HepG2 (cell line): ENCODE results near the gene ATG2A. TPM values are rescaled to one million over a fixed set of nuclear protein-coding genes. Genes with fewer than 3 reads are reported as not detected.

Experiments used
- ATAC-seq: fragments of 200-7000 bp; cut with Tn5 transposase; 3 replicates; pipeline ENCODE4 v1.9.1; 2020; ENCODE audit warnings: mild to moderate bottlenecking, moderate library complexity
- BruUV-seq: library from RNA; stranded (reverse); fragments of 400-500 nt; replicated peaks from 2 replicates; lab custom pipeline; 2021; lab: Mats Ljungman, UMichigan
- CTCF ChIA-PET: fragments of 300-600 bp; formaldehyde crosslinking; extraction: SDS; loops from one replicate; lab custom pipeline; 2021; ENCODE audit warnings: low total read pairs, inconsistent platforms, low intra/inter-chr PET ratio; lab: Yijun Ruan, JAX
- POLR2A ChIA-PET: fragments of 350-600 bp; sonication (Branson Sonifier 250); formaldehyde crosslinking; loops from one replicate; lab custom pipeline; 2020; ENCODE audit warnings: antibody characterized with exemption, inconsistent platforms; lab: Yijun Ruan, JAX
- DNase-seq: peaks from one replicate; pipeline ENCODE4 v3.0.0-alpha.2; 2015; ENCODE audit warnings: low spot score
- FAIRE-seq: peaks from 3 replicates; lab custom pipeline; 2011; peaks lifted over from hg19 to GRCh38; lab: Jason Lieb, UNC
- H2AFZ ChIP-seq: one replicate; pipeline ENCODE4 v1.6.1; 2011; ENCODE audit warnings: low read length, inconsistent platforms
- H3K27ac ChIP-seq: fragments of 300-600 bp; 3 replicates; pipeline ENCODE4 v1.8.0; 2011; ENCODE audit warnings: mixed run types, mild to moderate bottlenecking, mixed read lengths, low read length, inconsistent platforms; ENCODE audit not compliant: insufficient read depth; ENCODE audit errors: extremely low read length
- H3K27me3 ChIP-seq, 2 experiments: fragments of 200-600 bp in 1 of 2; 2 replicates in 1 of 2; 3 replicates in 1 of 2; pipeline versions ENCODE4 v1.6.0 to v1.8.0; 2011; ENCODE audit warnings: low read length in 2 of 2, mild to moderate bottlenecking in 2 of 2, moderate library complexity in 2 of 2, inconsistent platforms in 1 of 2; ENCODE audit not compliant: insufficient read depth in 2 of 2, control insufficient read depth in 1 of 2
- H3K36me3 ChIP-seq, 2 experiments: fragments of 200-600 bp in 1 of 2; replicated peaks in 1 of 2; 2 replicates in 1 of 2; 3 replicates in 1 of 2; pipeline versions ENCODE4 v1.5.1 to v1.8.0; 2011; ENCODE audit warnings: low read length in 2 of 2, inconsistent platforms in 1 of 2; ENCODE audit not compliant: insufficient read depth in 2 of 2, control insufficient read depth in 1 of 2
- H3K4me1 ChIP-seq: 2 replicates; pipeline ENCODE4 v1.5.1; 2012; ENCODE audit warnings: low read length, inconsistent platforms; ENCODE audit not compliant: insufficient read depth
- H3K4me2 ChIP-seq: 2 replicates; pipeline ENCODE4 v1.6.0; 2011; ENCODE audit warnings: low read depth, low read length, inconsistent platforms
- H3K4me3 ChIP-seq, 3 experiments: fragments of 200-600 bp in 1 of 3; sonication (generic), shearing (Covaris generic) in 1 of 3; replicated peaks in 1 of 3; 2 replicates each; pipeline ENCODE4 v1.5.1; 2011 to 2016; ENCODE audit warnings: low read length in 3 of 3, inconsistent platforms in 2 of 3, low read depth in 2 of 3, mild to moderate bottlenecking in 2 of 3, control low read depth in 1 of 3, mixed read lengths in 1 of 3; ENCODE audit not compliant: insufficient read depth in 1 of 3
- H3K79me2 ChIP-seq: one replicate; pipeline ENCODE4 v1.6.1; 2011; ENCODE audit warnings: low read length, inconsistent platforms; ENCODE audit not compliant: insufficient read depth
- H3K9ac ChIP-seq: 2 replicates; pipeline ENCODE4 v1.6.0; 2011; ENCODE audit warnings: mild to moderate bottlenecking, low read depth, low read length, inconsistent platforms; ENCODE audit not compliant: insufficient read depth
- H3K9me3 ChIP-seq: 2 replicates; pipeline ENCODE4 v1.5.1; 2012; ENCODE audit warnings: mild to moderate bottlenecking, low read length
- H4K20me1 ChIP-seq: 2 replicates; pipeline ENCODE4 v1.6.0; 2011; ENCODE audit warnings: inconsistent platforms, mild to moderate bottlenecking, low read length, moderate library complexity; ENCODE audit not compliant: insufficient read depth
- AKAP8 ChIP-seq: sonication (generic); formaldehyde crosslinking; IDR thresholded peaks from 2 replicates; pipeline ENCODE4 v1.5.1; 2020; ENCODE audit warnings: mild to moderate bottlenecking, missing genetic modification reagents
- POLR2G ChIP-seq: fragments of 200-400 bp; formaldehyde crosslinking; IDR thresholded peaks from 2 replicates; pipeline ENCODE4 v1.6.1; 2018; ENCODE audit warnings: mild to moderate bottlenecking, low read depth, low read length, moderate library complexity
- ZNF605 ChIP-seq: sonication (generic); formaldehyde crosslinking; IDR thresholded peaks from 2 replicates; pipeline ENCODE4 v1.8.0; 2022; ENCODE audit warnings: mild to moderate bottlenecking, missing genetic modification reagents
- ZNF781 ChIP-seq: sonication (generic); formaldehyde crosslinking; IDR thresholded peaks from 2 replicates; pipeline ENCODE4 v1.5.1; 2020; ENCODE audit warnings: borderline replicate concordance, mild to moderate bottlenecking, missing genetic modification reagents; ENCODE audit errors: not compliant biosample characterization
- ZSCAN25 ChIP-seq: sonication (generic); formaldehyde crosslinking; IDR thresholded peaks from 2 replicates; pipeline ENCODE4 v1.8.0; 2022; ENCODE audit warnings: mild to moderate bottlenecking, missing genetic modification reagents
- WGBS: methylation state at CpG from one replicate; pipeline ENCODE4 v1.1.6; 2017; ENCODE audit warnings: low lambda C conversion rate; 5-methylcytosine and 5-hydroxymethylcytosine counted together
- in situ Hi-C: cut with HindIII; loops from 2 replicates; pipeline ENCODE4 v1.10.0; 2017; ENCODE audit warnings: low pct_unique_long_range_greater_than_20kb; ENCODE audit not compliant: extremely low pct_ligation_motif_present
- intact Hi-C: fragments of 100-400 bp; cut with micrococcal nuclease; formaldehyde crosslinking; loops from one replicate; pipeline ENCODE4 v1.10.0; 2022; ENCODE audit not compliant: unreplicated experiment
- polyA plus RNA-seq, 8 experiments: library from polyadenylated mRNA; depleted of rRNA in 3 of 8; stranded (reverse) in 7 of 8; unstranded in 1 of 8; fragments of >200 nt; fragmentation: Illumina TruSeq in 4 of 8; extraction: Trizol in 4 of 8; gene quantifications; 2 replicates each; pipeline versions ENCODE4 v1.2.1 to v1.2.3, GENCODE V29; 2011 to 2016; ENCODE audit warnings: low read depth in 4 of 8, missing spikeins in 1 of 8, mixed read lengths in 1 of 8; ENCODE audit not compliant: insufficient read depth in 1 of 8
- total RNA-seq, 5 experiments: library from RNA; depleted of rRNA; stranded (reverse); fragments of >200 nt; fragmentation: Illumina TruSeq; extraction: Trizol; gene quantifications; 2 replicates each; pipeline ENCODE4 v1.2.3, GENCODE V29; 2016; ENCODE audit warnings: low read depth in 1 of 5
- TF ChIP-seq, protein P1 (sequence below): sonication (generic); formaldehyde crosslinking; IDR thresholded peaks from 2 replicates; pipeline ENCODE4 v1.8.0; 2022; ENCODE audit warnings: mild to moderate bottlenecking, missing genetic modification reagents, borderline replicate concordance
- TF ChIP-seq, protein P2 (sequence below): sonication (generic); formaldehyde crosslinking; IDR thresholded peaks from 2 replicates; pipeline ENCODE4 v1.9.0; 2022; ENCODE audit warnings: missing genetic modification reagents, mild to moderate bottlenecking, borderline replicate concordance
- TF ChIP-seq, protein P3 (sequence below): sonication (generic); formaldehyde crosslinking; IDR thresholded peaks from 2 replicates; pipeline ENCODE4 v1.4.0; 2020; ENCODE audit warnings: missing genetic modification reagents

The ATG2A gene
- total and polyA plus RNA-seq, 2 of the 13 experiments (the other 11 are each of a cell fraction or from before 2014, with no cell fraction given) = 6.7 to 8.0 TPM

DNA sequence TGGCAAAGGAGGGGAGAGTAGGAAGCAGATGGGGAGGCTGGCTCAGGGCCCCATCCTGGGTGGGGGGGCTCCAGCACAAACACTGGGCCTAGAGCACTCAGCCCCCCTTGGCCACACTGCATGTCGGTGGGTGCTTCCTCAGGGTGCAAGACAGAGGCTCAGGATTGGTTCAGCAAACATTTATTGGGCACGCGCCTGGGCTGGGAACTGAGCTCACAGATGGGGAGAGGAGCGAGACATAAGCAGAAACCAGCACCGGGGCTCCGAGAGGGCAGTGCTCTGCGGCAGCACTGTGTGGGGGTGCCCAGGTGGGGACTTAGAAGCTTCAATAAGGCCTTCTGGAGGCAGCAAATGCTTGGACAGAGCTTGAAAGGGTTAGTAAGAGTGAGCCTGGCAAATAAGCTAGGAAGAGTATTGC is 26.5 kb downstream of the ATG2A start:
- no peak for ATAC-seq
- Histone ChIP-seq H3K9ac (no peak overlapping the region), H3K27ac (peak overlapping the region; percentile 88), H3K79me2 (peaks cover 27% of the 10 kb centered on the region), H3K27me3 (no peaks in the 10 kb centered on the region; a peak in 1 of 5 replicates), H3K36me3 (peaks cover 0 to 1% of the 10 kb centered on the region in 2 experiments; a peak in 1 of 5 replicates), H3K4me2 (peak overlapping the region; percentile 94), H3K9me3 (no peaks in the 10 kb centered on the region), H4K20me1 (peaks cover 10% of the 10 kb centered on the region; the same call in 1 of the 2 replicates), H2AFZ (no peak overlapping the region), H3K4me1 (peaks cover 80% of the 10 kb centered on the region), H3K4me3 (peak overlapping the region in 2 of 3 experiments; percentile 22 to 95; a peak in 2 of 6 replicates)
- no TSS peak for BruUV-seq
- WGBS = 89% methylated on average over 5 of the region's 7 CpGs
- TF ChIP-seq POLR2G (peak; percentile 18; the same call in 1 of the 2 replicates), ZNF781 (CRISPR knock-in tag) (no peak), ZNF605 (CRISPR knock-in tag) (0 out of 2 replicates have a peak, but pooled peaks have one; percentile 18), AKAP8 (CRISPR knock-in tag) (0 out of 2 replicates have a peak, but pooled peaks have one; percentile 13), ZSCAN25 (0 out of 2 replicates have a peak, but pooled peaks have one; percentile 36)
- TF ChIP-seq, protein P1, sequence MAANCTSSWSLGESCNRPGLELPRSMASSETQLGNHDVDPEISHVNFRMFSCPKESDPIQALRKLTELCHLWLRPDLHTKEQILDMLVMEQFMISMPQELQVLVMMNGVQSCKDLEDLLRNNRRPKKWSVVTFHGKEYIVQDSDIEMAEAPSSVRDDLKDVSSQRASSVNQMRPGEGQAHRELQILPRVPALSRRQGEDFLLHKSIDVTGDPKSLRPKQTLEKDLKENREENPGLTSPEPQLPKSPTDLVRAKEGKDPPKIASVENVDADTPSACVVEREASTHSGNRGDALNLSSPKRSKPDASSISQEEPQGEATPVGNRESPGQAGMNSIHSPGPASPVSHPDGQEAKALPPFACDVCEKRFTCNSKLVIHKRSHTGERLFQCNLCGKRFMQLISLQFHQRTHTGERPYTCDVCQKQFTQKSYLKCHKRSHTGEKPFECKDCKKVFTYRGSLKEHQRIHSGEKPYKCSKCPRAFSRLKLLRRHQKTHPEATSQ (CRISPR knock-in tag) = no peak
- TF ChIP-seq, protein P2, sequence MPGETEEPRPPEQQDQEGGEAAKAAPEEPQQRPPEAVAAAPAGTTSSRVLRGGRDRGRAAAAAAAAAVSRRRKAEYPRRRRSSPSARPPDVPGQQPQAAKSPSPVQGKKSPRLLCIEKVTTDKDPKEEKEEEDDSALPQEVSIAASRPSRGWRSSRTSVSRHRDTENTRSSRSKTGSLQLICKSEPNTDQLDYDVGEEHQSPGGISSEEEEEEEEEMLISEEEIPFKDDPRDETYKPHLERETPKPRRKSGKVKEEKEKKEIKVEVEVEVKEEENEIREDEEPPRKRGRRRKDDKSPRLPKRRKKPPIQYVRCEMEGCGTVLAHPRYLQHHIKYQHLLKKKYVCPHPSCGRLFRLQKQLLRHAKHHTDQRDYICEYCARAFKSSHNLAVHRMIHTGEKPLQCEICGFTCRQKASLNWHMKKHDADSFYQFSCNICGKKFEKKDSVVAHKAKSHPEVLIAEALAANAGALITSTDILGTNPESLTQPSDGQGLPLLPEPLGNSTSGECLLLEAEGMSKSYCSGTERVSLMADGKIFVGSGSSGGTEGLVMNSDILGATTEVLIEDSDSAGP (CRISPR knock-in tag) = 0 out of 2 replicates have a peak, but pooled peaks have one; percentile 34
- TF ChIP-seq, protein P3, sequence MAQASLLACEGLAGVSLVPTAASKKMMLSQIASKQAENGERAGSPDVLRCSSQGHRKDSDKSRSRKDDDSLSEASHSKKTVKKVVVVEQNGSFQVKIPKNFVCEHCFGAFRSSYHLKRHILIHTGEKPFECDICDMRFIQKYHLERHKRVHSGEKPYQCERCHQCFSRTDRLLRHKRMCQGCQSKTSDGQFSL (CRISPR knock-in tag) = peak; percentile 59; the same call in 1 of the 2 replicates
- ChIA-PET CTCF (no interaction called here), POLR2A (interaction anchor here (1.0 to 11.5 kb wide), 7 partner anchors 14 to 124 kb away, joined by 4 to 132 read pairs (median 8); partner anchors contain the start of genes ARL2, EHD1 and SF1)
- no peak for FAIRE-seq
- in situ Hi-C loops (loop anchor here (5.0 kb wide), 2 partner anchors 43 to 103 kb away; no protein-coding TSS in a partner anchor), intact Hi-C loops (no loop called here)
- no peak for DNase-seq
